C4-2B (cell line): Measurements from ENCODE around the gene SETBP1.

Experiments
- H3K27ac ChIP-seq: fragments of 450-650 bp; 2 replicates; pipeline ENCODE4 v1.5.1; 2017
- ZFX ChIP-seq: fragments of 450-650 bp; IDR thresholded peaks from 2 replicates; pipeline ENCODE4 v1.6.1; 2017
- TF ChIP-seq, protein P1 (sequence below): fragments of 450-650 bp; conservative IDR thresholded peaks from 2 replicates; pipeline ENCODE4 v1.5.1; 2017; ENCODE audit warnings: mild to moderate bottlenecking

SETBP1 gene

DNA sequence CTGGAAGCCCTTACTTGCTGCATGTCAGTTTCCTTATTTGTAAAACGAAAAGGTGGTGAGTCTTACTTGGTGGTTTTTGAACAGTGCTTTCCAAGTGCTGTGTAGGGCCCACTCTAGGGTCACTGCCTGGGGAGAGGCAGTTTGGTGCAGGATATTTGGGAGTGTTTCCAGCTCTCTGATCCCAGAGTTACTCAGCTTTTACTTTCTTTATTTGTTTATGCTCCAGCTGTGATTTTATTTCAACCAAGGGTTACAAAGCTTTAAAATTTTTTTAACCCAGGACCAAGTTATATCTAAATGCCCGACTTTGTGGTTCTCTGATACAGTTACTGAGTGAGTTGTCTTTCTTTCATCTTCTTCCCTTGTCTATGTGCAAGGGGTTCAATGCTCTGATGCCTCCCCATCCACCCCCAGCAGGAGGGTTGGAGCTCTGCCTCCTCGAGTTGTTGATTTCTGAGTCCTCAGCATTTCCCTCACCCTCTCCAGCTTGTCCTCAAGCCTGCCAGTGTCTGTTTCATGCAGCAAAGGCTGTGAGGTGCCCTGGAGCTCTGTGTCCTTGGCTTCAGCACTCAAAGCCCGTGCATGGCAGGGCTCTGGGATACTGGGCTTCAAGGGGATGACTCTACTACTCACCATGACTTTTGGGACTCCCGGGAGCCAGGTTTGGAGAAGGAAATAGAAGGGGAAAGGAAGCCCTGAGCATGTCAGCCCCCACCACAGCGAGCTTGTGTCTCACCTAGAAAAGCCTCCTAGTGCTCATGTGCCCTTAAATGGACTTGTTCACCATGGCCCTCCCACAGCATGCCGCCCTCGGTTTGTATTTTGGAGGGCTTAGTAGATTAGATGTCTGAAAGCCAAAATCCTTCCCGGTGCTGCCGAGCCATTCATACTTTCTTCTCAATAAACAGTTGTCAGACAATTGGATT lies 236.8 kb downstream of the SETBP1 start:
- TF ChIP-seq, protein P1, sequence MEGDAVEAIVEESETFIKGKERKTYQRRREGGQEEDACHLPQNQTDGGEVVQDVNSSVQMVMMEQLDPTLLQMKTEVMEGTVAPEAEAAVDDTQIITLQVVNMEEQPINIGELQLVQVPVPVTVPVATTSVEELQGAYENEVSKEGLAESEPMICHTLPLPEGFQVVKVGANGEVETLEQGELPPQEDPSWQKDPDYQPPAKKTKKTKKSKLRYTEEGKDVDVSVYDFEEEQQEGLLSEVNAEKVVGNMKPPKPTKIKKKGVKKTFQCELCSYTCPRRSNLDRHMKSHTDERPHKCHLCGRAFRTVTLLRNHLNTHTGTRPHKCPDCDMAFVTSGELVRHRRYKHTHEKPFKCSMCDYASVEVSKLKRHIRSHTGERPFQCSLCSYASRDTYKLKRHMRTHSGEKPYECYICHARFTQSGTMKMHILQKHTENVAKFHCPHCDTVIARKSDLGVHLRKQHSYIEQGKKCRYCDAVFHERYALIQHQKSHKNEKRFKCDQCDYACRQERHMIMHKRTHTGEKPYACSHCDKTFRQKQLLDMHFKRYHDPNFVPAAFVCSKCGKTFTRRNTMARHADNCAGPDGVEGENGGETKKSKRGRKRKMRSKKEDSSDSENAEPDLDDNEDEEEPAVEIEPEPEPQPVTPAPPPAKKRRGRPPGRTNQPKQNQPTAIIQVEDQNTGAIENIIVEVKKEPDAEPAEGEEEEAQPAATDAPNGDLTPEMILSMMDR = no peak
- no peak for TF ChIP-seq ZFX
- H3K27ac ChIP-seq = peak overlapping the region; percentile 7; the same call in 1 of the 2 replicates

DNA sequence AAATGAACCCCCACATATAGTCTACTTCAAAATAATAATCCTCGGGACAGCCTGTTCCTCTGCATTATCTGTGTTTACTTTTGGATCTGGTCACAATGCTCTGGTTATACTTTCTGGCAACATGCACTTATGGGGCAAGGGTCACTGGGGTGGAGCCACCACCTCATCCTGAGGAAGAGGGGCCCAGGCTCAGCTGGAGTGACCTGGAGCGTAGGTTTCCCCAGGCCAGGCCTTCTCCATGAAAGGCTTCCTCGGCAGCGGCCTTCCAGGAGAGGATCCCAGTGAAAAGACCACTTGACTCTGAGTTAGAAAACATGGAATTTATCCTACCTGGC lies 237.4 kb downstream of the SETBP1 start:
- peak overlapping the region; percentile 7; the same call in 1 of the 2 replicates for H3K27ac ChIP-seq
- no peak for TF ChIP-seq ZFX
- TF ChIP-seq, protein P1 = no peak

DNA sequence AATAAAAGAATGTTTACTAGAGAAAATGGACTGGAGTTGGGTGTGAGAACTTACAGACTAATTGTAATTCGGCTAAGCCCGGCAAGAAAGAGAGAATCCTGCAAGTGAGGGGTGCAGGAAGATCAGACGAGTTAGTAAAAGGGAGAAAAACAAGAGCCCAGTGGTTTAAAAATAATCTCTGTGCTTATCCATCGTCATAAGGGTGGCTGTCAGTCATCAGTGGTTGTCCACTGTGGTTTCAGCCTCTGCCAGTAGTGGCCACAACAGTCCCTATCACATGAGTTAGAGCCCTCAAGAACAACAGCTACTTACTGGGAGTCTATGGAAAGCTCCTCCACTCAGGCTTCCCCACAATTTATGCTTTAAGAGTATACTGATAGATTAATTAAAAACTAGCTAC lies 239.8 kb downstream of the SETBP1 start:
- no peak overlapping the region for H3K27ac ChIP-seq
- TF ChIP-seq, protein P1 = no peak
- TF ChIP-seq ZFX = no peak

DNA sequence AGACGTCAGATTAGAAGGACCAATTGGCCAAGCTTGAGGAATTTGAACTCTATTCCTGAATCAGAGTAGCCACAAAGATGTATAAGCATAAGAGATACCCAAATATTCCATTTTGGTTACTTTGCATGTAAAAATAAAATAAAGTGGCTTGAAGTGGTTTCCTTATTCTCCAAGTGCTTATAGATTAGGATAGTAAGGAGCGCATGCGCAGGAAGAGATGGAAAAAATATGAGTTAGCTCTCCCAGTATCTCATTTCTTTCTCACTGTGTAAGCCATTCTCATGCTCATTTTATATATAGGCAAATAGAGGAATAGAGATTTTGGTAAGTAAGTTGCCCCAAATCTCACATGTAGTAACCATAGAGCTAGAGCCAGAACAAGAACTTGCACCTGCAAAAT lies 241.3 kb downstream of the SETBP1 start:
- H3K27ac ChIP-seq = no peak overlapping the region
- no peak for TF ChIP-seq ZFX
- TF ChIP-seq, protein P1 = no peak

DNA sequence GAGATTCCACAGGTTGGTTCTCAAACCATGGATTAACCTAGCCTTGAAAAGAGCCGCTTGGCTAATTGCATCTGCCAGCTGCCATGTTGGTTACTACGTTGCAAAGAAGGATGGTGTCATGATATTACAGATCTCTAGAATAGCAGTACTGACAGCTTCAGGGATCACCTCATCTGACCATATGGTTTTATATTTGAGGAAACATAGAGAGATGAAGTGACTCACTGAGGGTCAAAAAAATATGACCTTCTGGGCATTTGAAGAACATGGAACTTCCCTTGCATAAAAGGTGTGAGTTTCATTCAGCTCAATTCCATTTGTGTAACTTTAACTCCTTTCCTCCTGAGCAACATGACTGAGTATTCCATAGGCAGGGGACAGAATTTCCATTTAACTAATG lies 242.3 kb downstream of the SETBP1 start:
- H3K27ac ChIP-seq = no peak overlapping the region
- TF ChIP-seq, protein P1 = no peak
- no peak for TF ChIP-seq ZFX

DNA sequence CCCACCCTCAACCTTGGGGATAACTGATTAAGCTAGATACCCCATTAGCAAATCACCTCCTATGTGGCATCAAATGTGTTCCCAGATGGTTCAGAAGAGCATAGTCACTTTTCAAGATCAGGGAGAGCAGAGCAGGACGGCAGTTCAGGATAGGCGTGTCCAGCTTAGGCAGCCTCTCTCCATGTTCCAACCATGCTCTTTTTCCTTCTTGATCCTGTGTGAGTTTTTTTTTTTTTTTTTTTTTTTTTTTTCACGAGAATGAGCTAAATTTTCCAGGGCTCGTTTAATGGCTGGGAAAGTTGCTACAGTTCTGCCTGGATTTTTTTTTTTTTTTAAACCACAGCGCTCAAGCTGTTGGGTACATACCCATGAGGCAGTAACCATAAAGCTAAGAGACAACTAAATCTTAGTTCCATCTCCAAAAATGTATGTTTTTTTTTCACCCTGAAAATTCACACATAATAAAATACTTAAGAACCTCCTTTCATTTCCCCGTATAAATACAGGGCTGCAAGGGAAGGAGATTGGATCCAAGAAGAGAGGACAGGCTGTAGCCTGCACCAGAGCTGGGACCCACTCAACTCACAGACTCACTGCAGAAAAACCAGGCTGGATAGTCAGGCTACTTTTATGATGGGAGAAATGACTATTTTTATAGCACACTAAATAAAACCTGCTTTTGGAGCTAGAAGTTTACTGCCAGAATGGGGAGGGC lies 244.3 kb downstream of the SETBP1 start:
- no peak overlapping the region for H3K27ac ChIP-seq
- TF ChIP-seq, protein P1 = no peak

DNA sequence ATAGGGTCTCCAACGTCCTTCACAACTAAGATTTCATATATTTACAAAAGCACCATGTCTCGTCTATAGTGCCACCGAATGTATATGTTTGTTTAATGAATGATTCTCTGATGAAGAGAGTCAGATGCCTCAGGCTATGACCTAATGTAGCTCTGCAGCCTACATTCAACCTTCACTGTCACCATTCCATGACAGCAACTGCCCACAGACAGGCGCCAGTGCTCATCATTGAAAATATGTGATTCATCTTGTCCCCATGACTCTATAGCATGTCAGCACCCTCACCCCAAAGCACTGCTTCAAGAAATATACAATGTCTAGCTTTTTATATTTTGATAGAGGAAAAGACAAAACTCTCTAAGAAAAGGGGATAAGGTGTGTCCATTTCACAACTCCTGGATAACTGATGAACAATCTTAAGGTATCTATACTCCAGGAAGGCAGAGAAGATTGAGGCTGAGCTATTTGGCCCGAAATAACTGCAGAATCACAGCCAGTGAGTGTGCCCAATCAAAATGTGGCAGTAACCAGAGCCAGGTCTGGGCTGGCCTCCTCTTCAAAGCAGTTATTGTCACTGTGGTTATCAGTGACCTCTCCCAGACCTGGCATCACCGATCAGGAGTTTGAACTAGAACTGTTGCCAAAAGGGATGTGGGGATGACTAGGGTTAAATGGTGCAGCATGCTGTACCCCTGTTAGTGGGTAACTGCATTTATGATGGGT lies 246.6 kb downstream of the SETBP1 start:
- H3K27ac ChIP-seq = no peak overlapping the region
- no peak for TF ChIP-seq ZFX
- TF ChIP-seq, protein P1 = no peak
